ENCODE data around the gene PILRA.

PILRA gene

GRCh38 chr7:100401811-100402210 lies 28.5 kb downstream of the PILRA start:
- no peak for DNase-seq (ENCODE audit: low spot score)
- no peak for TF ChIP-seq CTCF (IDR thresholded peaks at IDR 0.05; ENCODE audit: extremely low read depth, insufficient read depth, missing control alignments)
- in situ Hi-C loops (cut with MboI; ENCODE audit: low pct_unique_long_range_greater_than_20kb, low sequenced_read_pairs, unreplicated experiment), result no loop called here

- no peak for DNase-seq (ENCODE audit: low spot score)
- no peak for TF ChIP-seq CTCF (IDR thresholded peaks at IDR 0.05; ENCODE audit: extremely low read depth, insufficient read depth, missing control alignments)
- in situ Hi-C loops (cut with MboI; ENCODE audit: low pct_unique_long_range_greater_than_20kb, low sequenced_read_pairs, unreplicated experiment), result no loop called here
These were observed 29.0 kb downstream of the PILRA start for GRCh38 chr7:100402241-100402640.

- TF ChIP-seq CTCF (IDR thresholded peaks at IDR 0.05; ENCODE audit: extremely low read depth, insufficient read depth, missing control alignments), result no peak
- DNase-seq (ENCODE audit: low spot score), result no peak
- in situ Hi-C loops (cut with MboI; ENCODE audit: low pct_unique_long_range_greater_than_20kb, low sequenced_read_pairs, unreplicated experiment), result no loop called here
These were observed 33.5 kb downstream of the PILRA start for GRCh38 chr7:100406767-100407166.

- peak; percentile 68 for DNase-seq (ENCODE audit: low spot score)
- in situ Hi-C loops (cut with MboI; ENCODE audit: low pct_unique_long_range_greater_than_20kb, low sequenced_read_pairs, unreplicated experiment), result no loop called here
- peak; percentile 75 for TF ChIP-seq CTCF (IDR thresholded peaks at IDR 0.05; ENCODE audit: extremely low read depth, insufficient read depth, missing control alignments)
These were observed 34.2 kb downstream of the PILRA start for GRCh38 chr7:100407285-100408180.

GRCh38 chr7:100411101-100411500 lies 37.8 kb downstream of the PILRA start:
- DNase-seq (ENCODE audit: low spot score), result no peak
- no peak for TF ChIP-seq CTCF (IDR thresholded peaks at IDR 0.05; ENCODE audit: extremely low read depth, insufficient read depth, missing control alignments)
- in situ Hi-C loops (cut with MboI; ENCODE audit: low pct_unique_long_range_greater_than_20kb, low sequenced_read_pairs, unreplicated experiment), result no loop called here

- in situ Hi-C loops (cut with MboI; ENCODE audit: low pct_unique_long_range_greater_than_20kb, low sequenced_read_pairs, unreplicated experiment), result no loop called here
- no peak for DNase-seq (ENCODE audit: low spot score)
- TF ChIP-seq CTCF (IDR thresholded peaks at IDR 0.05; ENCODE audit: extremely low read depth, insufficient read depth, missing control alignments), result no peak
These were observed 40.1 kb downstream of the PILRA start for GRCh38 chr7:100413346-100413745.

All from GM13977 (cell line).